KMS-11 (cell line): ENCODE results near the gene KCNQ1OT1.

Experiments used
- H2AFZ ChIP-seq: fragments of 200-600 bp; sonication (generic); 2 replicates; pipeline ENCODE4 v1.6.1; 2016; ENCODE audit warnings: antibody characterized with exemption, mixed run types, low read depth
- H3K27ac ChIP-seq: fragments of 200-600 bp; sonication (generic); 2 replicates; pipeline ENCODE4 v1.6.1; 2016; ENCODE audit warnings: mild to moderate bottlenecking, mixed run types
- H3K27me3 ChIP-seq: fragments of 200-600 bp; sonication (generic); 2 replicates; pipeline ENCODE4 v1.6.1; 2017; ENCODE audit warnings: mild to moderate bottlenecking, low read depth, mixed run types, moderate library complexity; ENCODE audit not compliant: insufficient read depth
- H3K36me3 ChIP-seq: fragments of 200-600 bp; sonication (generic); 2 replicates; pipeline ENCODE4 v1.6.1; 2017; ENCODE audit warnings: mild to moderate bottlenecking, mixed run types; ENCODE audit not compliant: insufficient read depth
- H3K4me1 ChIP-seq: fragments of 200-600 bp; sonication (generic); 2 replicates; pipeline ENCODE4 v1.6.1; 2016; ENCODE audit warnings: mild to moderate bottlenecking, low read depth, mixed run types; ENCODE audit not compliant: poor library complexity, severe bottlenecking
- H3K4me2 ChIP-seq: fragments of 200-600 bp; sonication (generic); 2 replicates; pipeline ENCODE4 v1.7.0; 2016; ENCODE audit warnings: mild to moderate bottlenecking, mixed run types
- H3K4me3 ChIP-seq: fragments of 200-600 bp; sonication (generic); IDR thresholded peaks from 2 replicates; pipeline ENCODE4 v1.6.1; 2017; ENCODE audit warnings: low read depth, low read length, mixed read lengths; ENCODE audit not compliant: insufficient read depth
- H3K79me2 ChIP-seq: fragments of 200-600 bp; sonication (generic); 2 replicates; pipeline ENCODE4 v1.6.1; 2016; ENCODE audit warnings: low read depth, mixed run types; ENCODE audit not compliant: insufficient read depth
- H3K9ac ChIP-seq: fragments of 200-600 bp; sonication (generic); 2 replicates; pipeline ENCODE4 v1.6.1; 2016; ENCODE audit warnings: mild to moderate bottlenecking, mixed run types
- H4K20me1 ChIP-seq: fragments of 200-600 bp; sonication (generic); 2 replicates; pipeline ENCODE4 v1.6.1; 2016; ENCODE audit warnings: mild to moderate bottlenecking, mixed run types; ENCODE audit not compliant: insufficient read depth
- CTCF ChIP-seq: fragments of 200-600 bp; sonication (generic); conservative IDR thresholded peaks from 2 replicates; pipeline ENCODE4 v1.6.1; 2017; ENCODE audit warnings: low read depth, mild to moderate bottlenecking, antibody characterized with exemption, low read length, moderate library complexity, mixed read lengths

Gene KCNQ1OT1

GRCh38 chr11:2577031-2577990 is 122.5 kb downstream of the KCNQ1OT1 start:
- TF ChIP-seq CTCF, result no peak
- Histone ChIP-seq H3K9ac (no peak overlapping the region), H3K27me3 (no peaks in the 10 kb centered on the region)

GRCh38 chr11:2576549-2576948 is 123.2 kb downstream of the KCNQ1OT1 start:
- no peaks in the 10 kb centered on the region for H3K4me1 ChIP-seq
- no peaks in the 10 kb centered on the region for H4K20me1 ChIP-seq

More at GRCh38 chr11:2577031-2577990, 122.5 kb downstream of the KCNQ1OT1 start:
- H4K20me1 ChIP-seq, result no peaks in the 10 kb centered on the region
- H3K4me2 ChIP-seq, result no peak overlapping the region
- no peak overlapping the region for H3K4me3 ChIP-seq
- no peaks in the 10 kb centered on the region for H3K36me3 ChIP-seq
- no peak overlapping the region for H3K27ac ChIP-seq
- H2AFZ ChIP-seq, result no peak overlapping the region
- H3K4me1 ChIP-seq, result no peaks in the 10 kb centered on the region
- H3K79me2 ChIP-seq, result no peaks in the 10 kb centered on the region

GRCh38 chr11:2576111-2576510 is 123.7 kb downstream of the KCNQ1OT1 start:
- Histone ChIP-seq H3K4me1 (no peaks in the 10 kb centered on the region), H2AFZ (no peak overlapping the region), H3K27ac (no peak overlapping the region), H3K9ac (no peak overlapping the region), H3K4me3 (no peak overlapping the region), H3K79me2 (no peaks in the 10 kb centered on the region), H4K20me1 (no peaks in the 10 kb centered on the region), H3K36me3 (no peaks in the 10 kb centered on the region), H3K27me3 (no peaks in the 10 kb centered on the region), H3K4me2 (no peak overlapping the region)
- no peak for TF ChIP-seq CTCF

More at GRCh38 chr11:2576549-2576948, 123.2 kb downstream of the KCNQ1OT1 start:
- Histone ChIP-seq H3K4me3 (no peak overlapping the region), H3K27me3 (no peaks in the 10 kb centered on the region), H3K36me3 (no peaks in the 10 kb centered on the region), H3K9ac (no peak overlapping the region), H2AFZ (no peak overlapping the region), H3K79me2 (no peaks in the 10 kb centered on the region), H3K27ac (no peak overlapping the region), H3K4me2 (no peak overlapping the region)
- TF ChIP-seq CTCF, result no peak

GRCh38 chr11:2575591-2576051 is 124.2 kb downstream of the KCNQ1OT1 start:
- Histone ChIP-seq H4K20me1 (no peaks in the 10 kb centered on the region), H3K9ac (no peak overlapping the region), H3K36me3 (no peaks in the 10 kb centered on the region), H3K4me3 (no peak overlapping the region), H3K27me3 (no peaks in the 10 kb centered on the region), H3K4me2 (no peak overlapping the region), H2AFZ (no peak overlapping the region), H3K4me1 (no peaks in the 10 kb centered on the region), H3K27ac (no peak overlapping the region), H3K79me2 (no peaks in the 10 kb centered on the region)
- no peak for TF ChIP-seq CTCF
